CD8-positive, alpha-beta memory T cell (primary cell): ENCODE data around the gene PYROXD2. TPM values are rescaled to one million over a fixed set of nuclear protein-coding genes. Genes with fewer than 3 reads are reported as not detected.

Source experiments
- CTCF ChIA-PET: fragments of 350-600 bp; sonication (Branson Sonifier 250); formaldehyde crosslinking; loops from one replicate; lab custom pipeline; 2021; ENCODE audit warnings: antibody characterized with exemption; lab: Charles Lee
- POLR2A ChIA-PET: fragments of 350-600 bp; sonication (Branson Sonifier 250); formaldehyde crosslinking; loops from one replicate; lab custom pipeline; 2021; ENCODE audit warnings: antibody characterized with exemption; lab: Charles Lee
- DNase-seq, 5 donors: peaks; one replicate each; pipeline versions ENCODE4 v3.0.0 to v3.0.0-alpha.2; 2020 to 2022; ENCODE audit warnings: mixed read lengths in 1 of 5
- H3K27ac ChIP-seq: one replicate; pipeline ENCODE4 v1.7.0; 2013; ENCODE audit warnings: low read depth, mild to moderate bottlenecking, low read length, moderate library complexity
- H3K27me3 ChIP-seq: 2 replicates; pipeline ENCODE4 v1.7.0; 2013; ENCODE audit warnings: low read length, mild to moderate bottlenecking; ENCODE audit not compliant: insufficient read depth, poor library complexity, severe bottlenecking
- H3K36me3 ChIP-seq: 2 replicates; pipeline ENCODE4 v1.7.0; 2013; ENCODE audit warnings: mild to moderate bottlenecking, low read length, moderate library complexity; ENCODE audit not compliant: insufficient read depth
- H3K4me1 ChIP-seq: 2 replicates; pipeline ENCODE4 v1.7.0; 2013; ENCODE audit warnings: mild to moderate bottlenecking, low read length, moderate library complexity; ENCODE audit not compliant: insufficient read depth
- H3K4me3 ChIP-seq: 2 replicates; pipeline ENCODE4 v1.7.0; 2013; ENCODE audit warnings: mild to moderate bottlenecking, low read length
- H3K9me3 ChIP-seq: 2 replicates; pipeline ENCODE4 v1.7.0; 2013; ENCODE audit warnings: mild to moderate bottlenecking, low read length
- H3K27ac Mint-ChIP-seq, 8 donors: one replicate each; pipeline ENCODE4 v1.8.0; 2020 to 2021; ENCODE audit warnings: mixed read lengths in 8 of 8, mild to moderate bottlenecking in 6 of 8, inconsistent platforms in 3 of 8, moderate library complexity in 3 of 8
- H3K27me3 Mint-ChIP-seq, 2 donors: one replicate each; pipeline ENCODE4 v1.8.0; 2020 to 2021; ENCODE audit warnings: mixed read lengths in 2 of 2, mild to moderate bottlenecking in 1 of 2, moderate library complexity in 1 of 2
- H3K36me3 Mint-ChIP-seq, 3 donors: one replicate each; pipeline ENCODE4 v1.8.0; 2020 to 2021; ENCODE audit warnings: mixed read lengths in 3 of 3, inconsistent platforms in 1 of 3, mild to moderate bottlenecking in 1 of 3
- H3K4me1 Mint-ChIP-seq, 3 donors: one replicate each; pipeline ENCODE4 v1.8.0; 2020 to 2021; ENCODE audit warnings: mixed read lengths in 3 of 3, inconsistent platforms in 1 of 3, mild to moderate bottlenecking in 1 of 3
- H3K4me3 Mint-ChIP-seq, 7 donors: one replicate each; pipeline ENCODE4 v1.8.0; 2020 to 2021; ENCODE audit warnings: mixed read lengths in 7 of 7, mild to moderate bottlenecking in 6 of 7, moderate library complexity in 4 of 7, inconsistent platforms in 2 of 7
- H3K9me3 Mint-ChIP-seq, 5 donors: one replicate each; pipeline ENCODE4 v1.8.0; 2020 to 2022; ENCODE audit warnings: mixed read lengths in 5 of 5, mild to moderate bottlenecking in 3 of 5, moderate library complexity in 2 of 5, inconsistent platforms in 1 of 5
- polyA plus RNA-seq: library from polyadenylated mRNA; unstranded; fragments of 300-500 nt; fragmentation: Illumina TruSeq; gene quantifications from one replicate; pipeline ENCODE4 v1.2.3, GENCODE V29; 2021
- total RNA-seq, 2 experiments: library from RNA; stranded (reverse); gene quantifications; one replicate each; pipeline ENCODE4 v1.2.3, GENCODE V29; 2021

PYROXD2 gene
- total and polyA plus RNA-seq, 3 experiments from 2014 or later, result 3.6 to 5.3 (median 4.0) TPM

GRCh38 chr10:98337484-98337883 is 77.5 kb downstream of the PYROXD2 start:
- no peaks in the 10 kb centered on the region for H3K36me3 Mint-ChIP-seq
- H3K27me3 ChIP-seq, result no peaks in the 10 kb centered on the region
- H3K4me3 ChIP-seq, result no peak overlapping the region
- ChIA-PET POLR2A (no interaction called here), CTCF (no interaction called here)
- H3K9me3 ChIP-seq, result no peaks in the 10 kb centered on the region
- H3K9me3 Mint-ChIP-seq, result no peaks in the 10 kb centered on the region
- no peak for DNase-seq
- H3K4me3 Mint-ChIP-seq, result no peak overlapping the region
- H3K36me3 ChIP-seq, result no peaks in the 10 kb centered on the region
- H3K27ac ChIP-seq, result no peak overlapping the region
- peaks cover 20 to 31% (median 25%) of the 10 kb centered on the region in 3 donors for H3K4me1 Mint-ChIP-seq
- peaks cover 0 to 9% of the 10 kb centered on the region in 2 donors for H3K27me3 Mint-ChIP-seq
- H3K27ac Mint-ChIP-seq, result no peak overlapping the region
- peaks cover 16% of the 10 kb centered on the region for H3K4me1 ChIP-seq

Other genes with a start within 250 kb of the PYROXD2 start
- gene LOXL4, start 147.0 kb downstream of the PYROXD2 start, total RNA-seq, result not detected
- gene LOXL4, start 147.0 kb downstream of the PYROXD2 start, polyA plus RNA-seq, result 0.43 TPM
- gene HPS1, start 31.8 kb upstream of the PYROXD2 start, total RNA-seq, result 10 to 100 TPM; 50.5 to 58.3 TPM
- gene HPS1, start 31.8 kb upstream of the PYROXD2 start, polyA plus RNA-seq, result 89.8 TPM